ENCODE data around the gene STAT6. TPM values are rescaled to one million over a fixed set of nuclear protein-coding genes. Genes with fewer than 3 reads are reported as not detected.
A peak's percentile ranks its signal among the peaks of the same experiment; 100 is the strongest.

STAT6 gene
- 100 to 1,000 TPM; 239 to 242 TPM for total RNA-seq

- no peaks in the 10 kb centered on the region for H3K27me3 Mint-ChIP-seq
- peak within 1 kb of the TSS; percentile 95 for H3K27ac Mint-ChIP-seq
- H3K4me1 Mint-ChIP-seq = peaks cover 54% of the 10 kb centered on the region
- H3K36me3 Mint-ChIP-seq (ENCODE audit: low read depth) = peaks cover 31% of the 10 kb centered on the region
- peak; percentile 95 for DNase-seq
- H3K9me3 Mint-ChIP-seq = no peaks in the 10 kb centered on the region
- peak within 1 kb of the TSS; percentile 88 for H3K4me3 Mint-ChIP-seq
- CTCF ChIA-PET = interaction anchor here (0.6 to 10.3 kb wide), 30 partner anchors 9 to 382 kb away, joined by 3 to 98 read pairs (median 6); partner anchors contain the start of genes LRP1, NAB2, NEMP1 and SHMT2
- POLR2A ChIA-PET = interaction anchor here (0.6 to 2.6 kb wide), 5 partner anchors 12 to 46 kb away, joined by 3 to 19 read pairs (median 8); partner anchors contain the start of gene NEMP1
These were observed at the start of gene STAT6 for GRCh38 chr12:57111031-57111734. STAT6 (minus strand) TSS chr12:57111362; CDS start chr12:57108278, 3,084 bp downstream.

- Mint-ChIP-seq H3K4me1 (peaks cover 14% of the 10 kb centered on the region), H3K27ac (no peak overlapping the region), H3K36me3 (ENCODE audit: low read depth) (no peaks in the 10 kb centered on the region), H3K9me3 (no peaks in the 10 kb centered on the region), H3K4me3 (no peak overlapping the region), H3K27me3 (no peaks in the 10 kb centered on the region)
- ChIA-PET POLR2A (no interaction called here), CTCF (interaction anchor here (1.7 kb wide), 1 partner anchor 13 kb away, joined by 6 read pairs; no protein-coding TSS in a partner anchor)
- DNase-seq = no peak
These were observed 49.6 kb upstream of the STAT6 start for GRCh38 chr12:57160741-57161140.

GRCh38 chr12:57160040-57160439 is 48.9 kb upstream of the STAT6 start:
- DNase-seq = no peak
- Mint-ChIP-seq H3K9me3 (no peaks in the 10 kb centered on the region), H3K27ac (no peak overlapping the region), H3K4me1 (peaks cover 14% of the 10 kb centered on the region), H3K4me3 (no peak overlapping the region), H3K27me3 (no peaks in the 10 kb centered on the region), H3K36me3 (ENCODE audit: low read depth) (no peaks in the 10 kb centered on the region)
- ChIA-PET POLR2A (no interaction called here), CTCF (interaction anchor here (0.6 to 1.7 kb wide), 4 partner anchors 10 to 783 kb away, joined by 3 to 6 read pairs (median 4); no protein-coding TSS in a partner anchor)

- no peaks in the 10 kb centered on the region for H3K36me3 Mint-ChIP-seq (ENCODE audit: low read depth)
- CTCF ChIA-PET = interaction anchor here (1.1 to 1.4 kb wide), 2 partner anchors 10 to 35 kb away, joined by 3 to 5 read pairs; no protein-coding TSS in a partner anchor
- no peak overlapping the region for H3K4me3 Mint-ChIP-seq
- H3K4me1 Mint-ChIP-seq = peaks cover 14% of the 10 kb centered on the region
- H3K27ac Mint-ChIP-seq = no peak overlapping the region
- POLR2A ChIA-PET = no interaction called here
- DNase-seq = no peak
- H3K27me3 Mint-ChIP-seq = no peaks in the 10 kb centered on the region
- H3K9me3 Mint-ChIP-seq = no peaks in the 10 kb centered on the region
These were observed 48.1 kb upstream of the STAT6 start for GRCh38 chr12:57159311-57159710.

GRCh38 chr12:57158665-57159064 is 47.5 kb upstream of the STAT6 start:
- H3K9me3 Mint-ChIP-seq = no peaks in the 10 kb centered on the region
- H3K36me3 Mint-ChIP-seq (ENCODE audit: low read depth) = no peaks in the 10 kb centered on the region
- ChIA-PET POLR2A (no interaction called here), CTCF (interaction anchor here (1.1 to 2.1 kb wide), 3 partner anchors 25 to 34 kb away, joined by 3 to 7 read pairs (median 4); partner anchors contain the start of gene LRP1)
- no peak overlapping the region for H3K4me3 Mint-ChIP-seq
- DNase-seq = no peak
- no peaks in the 10 kb centered on the region for H3K27me3 Mint-ChIP-seq
- no peak overlapping the region for H3K27ac Mint-ChIP-seq
- H3K4me1 Mint-ChIP-seq = peaks cover 14% of the 10 kb centered on the region

GRCh38 chr12:57158186-57158585 is 47.0 kb upstream of the STAT6 start:
- Mint-ChIP-seq H3K36me3 (ENCODE audit: low read depth) (no peaks in the 10 kb centered on the region), H3K27me3 (no peaks in the 10 kb centered on the region), H3K4me3 (no peak overlapping the region), H3K27ac (no peak overlapping the region), H3K9me3 (no peaks in the 10 kb centered on the region), H3K4me1 (peaks cover 14% of the 10 kb centered on the region)
- POLR2A ChIA-PET = no interaction called here
- CTCF ChIA-PET = interaction anchor here (1.1 to 2.1 kb wide), 4 partner anchors 25 to 34 kb away, joined by 3 to 7 read pairs (median 4); partner anchors contain the start of gene LRP1
- DNase-seq = no peak

GRCh38 chr12:57157588-57158173 is 46.5 kb upstream of the STAT6 start:
- ChIA-PET POLR2A (no interaction called here), CTCF (interaction anchor here (1.0 to 2.1 kb wide), 5 partner anchors 25 to 85 kb away, joined by 3 to 7 read pairs (median 4); partner anchors contain the start of gene LRP1)
- Mint-ChIP-seq H3K4me3 (no peak overlapping the region), H3K4me1 (peaks cover 14% of the 10 kb centered on the region), H3K9me3 (no peaks in the 10 kb centered on the region), H3K36me3 (ENCODE audit: low read depth) (no peaks in the 10 kb centered on the region), H3K27me3 (no peaks in the 10 kb centered on the region), H3K27ac (no peak overlapping the region)
- peak; percentile 11 for DNase-seq

- ChIA-PET CTCF (interaction anchor here (1.0 to 2.1 kb wide), 2 partner anchors 27 to 86 kb away, joined by 3 to 7 read pairs; partner anchors contain the start of gene LRP1), POLR2A (no interaction called here)
- Mint-ChIP-seq H3K27ac (no peak overlapping the region), H3K9me3 (no peaks in the 10 kb centered on the region), H3K4me1 (peaks cover 14% of the 10 kb centered on the region), H3K4me3 (no peak overlapping the region), H3K27me3 (no peaks in the 10 kb centered on the region), H3K36me3 (ENCODE audit: low read depth) (no peaks in the 10 kb centered on the region)
- no peak for DNase-seq
These were observed 45.7 kb upstream of the STAT6 start for GRCh38 chr12:57156701-57157403.

- DNase-seq = no peak
- H3K4me1 Mint-ChIP-seq = peaks cover 14% of the 10 kb centered on the region
- H3K27ac Mint-ChIP-seq = no peak overlapping the region
- no peaks in the 10 kb centered on the region for H3K36me3 Mint-ChIP-seq (ENCODE audit: low read depth)
- POLR2A ChIA-PET = no interaction called here
- H3K27me3 Mint-ChIP-seq = no peaks in the 10 kb centered on the region
- no peaks in the 10 kb centered on the region for H3K9me3 Mint-ChIP-seq
- no peak overlapping the region for H3K4me3 Mint-ChIP-seq
- CTCF ChIA-PET = no interaction called here
These were observed 43.8 kb upstream of the STAT6 start for GRCh38 chr12:57154804-57155434.

- POLR2A ChIA-PET = no interaction called here
These were observed 42.9 kb upstream of the STAT6 start for GRCh38 chr12:57154076-57154475.

GRCh38 chr12:57153415-57153997 is 42.3 kb upstream of the STAT6 start:
- CTCF ChIA-PET = interaction anchor here (0.6 kb wide), 1 partner anchor 397 kb away, joined by 4 read pairs; no protein-coding TSS in a partner anchor
- Mint-ChIP-seq H3K27me3 (no peaks in the 10 kb centered on the region), H3K27ac (no peak overlapping the region), H3K4me1 (peaks cover 14% of the 10 kb centered on the region), H3K36me3 (ENCODE audit: low read depth) (no peaks in the 10 kb centered on the region), H3K4me3 (no peak overlapping the region), H3K9me3 (no peaks in the 10 kb centered on the region)
- POLR2A ChIA-PET = no interaction called here
- no peak for DNase-seq

More at GRCh38 chr12:57154076-57154475, 42.9 kb upstream of the STAT6 start:
- no peaks in the 10 kb centered on the region for H3K27me3 Mint-ChIP-seq
- H3K9me3 Mint-ChIP-seq = no peaks in the 10 kb centered on the region
- CTCF ChIA-PET = interaction anchor here (0.6 kb wide), 1 partner anchor 398 kb away, joined by 4 read pairs; no protein-coding TSS in a partner anchor
- no peak overlapping the region for H3K27ac Mint-ChIP-seq
- H3K4me3 Mint-ChIP-seq = no peak overlapping the region
- H3K36me3 Mint-ChIP-seq (ENCODE audit: low read depth) = no peaks in the 10 kb centered on the region
- no peak for DNase-seq
- H3K4me1 Mint-ChIP-seq = peaks cover 14% of the 10 kb centered on the region

- H3K9me3 Mint-ChIP-seq = no peaks in the 10 kb centered on the region
- H3K36me3 Mint-ChIP-seq (ENCODE audit: low read depth) = no peaks in the 10 kb centered on the region
- ChIA-PET CTCF (interaction anchor here (1.0 kb wide), 1 partner anchor 23 kb away, joined by 3 read pairs; no protein-coding TSS in a partner anchor), POLR2A (no interaction called here)
- no peak overlapping the region for H3K27ac Mint-ChIP-seq
- peaks cover 7% of the 10 kb centered on the region for H3K4me1 Mint-ChIP-seq
- H3K4me3 Mint-ChIP-seq = no peak overlapping the region
- DNase-seq = no peak
- no peaks in the 10 kb centered on the region for H3K27me3 Mint-ChIP-seq
These were observed 41.5 kb upstream of the STAT6 start for GRCh38 chr12:57152639-57153038.

Measured in activated CD4-positive, alpha-beta T cell treated with anti-CD3 and anti-CD28 coated beads, Interleukin-2, amount 10 ng/mL, durations not matched to agents 7 days and 5 days (primary cell).